Measurements from ENCODE around the gene PTPN23. TPM values are rescaled to one million over a fixed set of nuclear protein-coding genes. Genes with fewer than 3 reads are reported as not detected.
"Not testable (repeated sequence)": the region's sequence is repeated elsewhere in the genome, so short reads cannot be mapped to it uniquely, and the experiment has no call there.

PTPN23 gene
- polyA plus RNA-seq, 6 donors from 2014 or later = 0.60 to 6.3 (median 4.2) TPM

GRCh38 chr3:47433796-47434195 lies 53.0 kb downstream of the PTPN23 start:
- Mint-ChIP-seq H3K27ac (no peak overlapping the region), H3K9me3 (no peaks in the 10 kb centered on the region), H3K27me3 (no peaks in the 10 kb centered on the region), H3K4me1 (peaks cover 0 to 8% (median 7%) of the 10 kb centered on the region in 3 donors), H3K36me3 (peaks cover 18 to 37% of the 10 kb centered on the region in 2 donors), H3K4me3 (no peak overlapping the region)
- DNase-seq (no peak), ATAC-seq (ENCODE audit: low read depth in 2 of 2) (no peak)

GRCh38 chr3:47434849-47435248 lies 54.0 kb downstream of the PTPN23 start:
- Mint-ChIP-seq H3K27ac (no peak overlapping the region), H3K4me1 (peaks cover 0 to 7% (median 5%) of the 10 kb centered on the region in 3 donors), H3K36me3 (peaks cover 18 to 43% of the 10 kb centered on the region in 2 donors), H3K9me3 (no peaks in the 10 kb centered on the region), H3K4me3 (no peak overlapping the region), H3K27me3 (no peaks in the 10 kb centered on the region)
- DNase-seq = no peak
- no peak for ATAC-seq (ENCODE audit: low read depth in 2 of 2)

- Mint-ChIP-seq H3K4me1 (no peaks in the 10 kb centered on the region), H3K36me3 (peaks cover 18 to 31% of the 10 kb centered on the region in 2 donors), H3K27ac (no peak overlapping the region), H3K9me3 (no peaks in the 10 kb centered on the region), H3K4me3 (no peak overlapping the region), H3K27me3 (no peaks in the 10 kb centered on the region)
- ATAC-seq (ENCODE audit: low read depth in 2 of 2) = no peak
- DNase-seq = no peak
These were observed 55.4 kb downstream of the PTPN23 start for GRCh38 chr3:47436180-47436579.

- H3K4me3 Mint-ChIP-seq = no peak overlapping the region
- peaks cover 7 to 14% of the 10 kb centered on the region in 2 donors for H3K36me3 Mint-ChIP-seq
- H3K9me3 Mint-ChIP-seq = no peaks in the 10 kb centered on the region
- H3K4me1 Mint-ChIP-seq = peaks cover 0 to 11% (median 0%) of the 10 kb centered on the region in 3 donors
- ATAC-seq (ENCODE audit: low read depth in 2 of 2) = no peak
- no peak overlapping the region for H3K27ac Mint-ChIP-seq
- no peak for DNase-seq
- no peaks in the 10 kb centered on the region for H3K27me3 Mint-ChIP-seq
These were observed 59.3 kb downstream of the PTPN23 start for GRCh38 chr3:47440131-47440530.

- peak overlapping the region in 3 of 6 donors; percentile 37 to 90 (median 44) for H3K27ac Mint-ChIP-seq
- H3K27me3 Mint-ChIP-seq = no peaks in the 10 kb centered on the region
- H3K9me3 Mint-ChIP-seq = peaks cover 0 to 3% (median 0%) of the 10 kb centered on the region in 7 donors
- ATAC-seq (ENCODE audit: low read depth in 2 of 2) (no peak), DNase-seq (no peak)
- peaks cover 0 to 19% (median 4%) of the 10 kb centered on the region in 3 donors for H3K4me1 Mint-ChIP-seq
- H3K4me3 Mint-ChIP-seq = no peak overlapping the region
- H3K36me3 Mint-ChIP-seq = peaks cover 7 to 14% of the 10 kb centered on the region in 2 donors
These were observed 61.2 kb downstream of the PTPN23 start for GRCh38 chr3:47441796-47442551.

- Mint-ChIP-seq H3K9me3 (peaks cover 0 to 6% (median 3%) of the 10 kb centered on the region in 7 donors), H3K4me3 (no peak overlapping the region), H3K36me3 (peaks cover 6 to 11% of the 10 kb centered on the region in 2 donors), H3K27me3 (no peaks in the 10 kb centered on the region), H3K27ac (peak overlapping the region in 1 of 6 donors; percentile 69), H3K4me1 (peaks cover 4 to 27% (median 4%) of the 10 kb centered on the region in 3 donors)
- ATAC-seq (ENCODE audit: low read depth in 2 of 2) (no peak), DNase-seq (no peak)
These were observed 62.8 kb downstream of the PTPN23 start for GRCh38 chr3:47443611-47443995.

- H3K4me3 Mint-ChIP-seq = no peak overlapping the region
- peaks cover 0 to 6% (median 3%) of the 10 kb centered on the region in 7 donors for H3K9me3 Mint-ChIP-seq
- H3K36me3 Mint-ChIP-seq = peaks cover 6 to 13% of the 10 kb centered on the region in 2 donors
- H3K27ac Mint-ChIP-seq = peak overlapping the region in 2 of 6 donors; percentile 69 to 79
- DNase-seq = no peak
- ATAC-seq (ENCODE audit: low read depth in 2 of 2) = no peak
- no peaks in the 10 kb centered on the region for H3K27me3 Mint-ChIP-seq
- peaks cover 4 to 27% (median 7%) of the 10 kb centered on the region in 3 donors for H3K4me1 Mint-ChIP-seq
These were observed 63.3 kb downstream of the PTPN23 start for GRCh38 chr3:47444103-47444502.

- Mint-ChIP-seq H3K4me3 (no peak overlapping the region), H3K9me3 (peaks cover 0 to 11% (median 0%) of the 10 kb centered on the region in 7 donors), H3K27ac (peak overlapping the region in 1 of 6 donors; percentile 49), H3K4me1 (peaks cover 27 to 45% (median 33%) of the 10 kb centered on the region in 3 donors), H3K36me3 (peaks cover 0 to 7% of the 10 kb centered on the region in 2 donors), H3K27me3 (no peaks in the 10 kb centered on the region)
- DNase-seq = no peak
- ATAC-seq (ENCODE audit: low read depth in 2 of 2) = no peak
These were observed 71.8 kb downstream of the PTPN23 start for GRCh38 chr3:47452453-47453215.

- DNase-seq (no peak), ATAC-seq (ENCODE audit: low read depth in 2 of 2) (no peak)
- Mint-ChIP-seq H3K4me1 (peaks cover 24 to 45% (median 35%) of the 10 kb centered on the region in 3 donors), H3K27ac (peak overlapping the region in 2 of 6 donors; percentile 2 to 9), H3K4me3 (no peak overlapping the region), H3K36me3 (peaks cover 0 to 8% of the 10 kb centered on the region in 2 donors), H3K9me3 (peaks cover 0 to 11% (median 8%) of the 10 kb centered on the region in 7 donors), H3K27me3 (no peaks in the 10 kb centered on the region)
These were observed 75.1 kb downstream of the PTPN23 start for GRCh38 chr3:47455806-47456452.

- Mint-ChIP-seq H3K4me1 (peaks cover 20 to 40% (median 34%) of the 10 kb centered on the region in 3 donors), H3K9me3 (peaks cover 0 to 11% (median 8%) of the 10 kb centered on the region in 7 donors), H3K27ac (no peak overlapping the region), H3K4me3 (no peak overlapping the region), H3K27me3 (no peaks in the 10 kb centered on the region), H3K36me3 (peaks cover 0 to 8% of the 10 kb centered on the region in 2 donors)
- DNase-seq (no peak), ATAC-seq (ENCODE audit: low read depth in 2 of 2) (no peak)
These were observed 76.2 kb downstream of the PTPN23 start for GRCh38 chr3:47456984-47457383.

GRCh38 chr3:47459534-47460085 lies 78.8 kb downstream of the PTPN23 start:
- Mint-ChIP-seq H3K4me1 (peaks cover 20 to 32% (median 26%) of the 10 kb centered on the region in 3 donors), H3K9me3 (peaks cover 0 to 11% (median 8%) of the 10 kb centered on the region in 7 donors), H3K27ac (peak overlapping the region in 2 of 6 donors; percentile 61 to 78)
- H3K4me3 Mint-ChIP-seq; ATAC-seq (ENCODE audit: low read depth in 2 of 2); H3K36me3 Mint-ChIP-seq; DNase-seq; H3K27me3 Mint-ChIP-seq: not testable (repeated sequence)
